SKM-1 treated with dmso at 0.1 percent for 144 hours (cell line): Measurements from ENCODE around the gene KRTAP10-4.
"Not testable (repeated sequence)": the region's sequence is repeated elsewhere in the genome, so short reads cannot be mapped to it uniquely, and the experiment has no call there.

ENCODE experiments used
- DNase-seq: peaks from one replicate; lab custom pipeline; 2025; ENCODE audit not compliant: unreplicated experiment; lab: John Stamatoyannopoulos, UW

KRTAP10-4 gene

GRCh38 chr21:44578371-44579055 is 5.0 kb downstream of the KRTAP10-4 start:
- no peak for DNase-seq

- DNase-seq = no peak
These were observed 5.7 kb downstream of the KRTAP10-4 start for GRCh38 chr21:44579056-44579832.

GRCh38 chr21:44579833-44580144 is 6.3 kb downstream of the KRTAP10-4 start:
- DNase-seq = no peak

GRCh38 chr21:44580231-44580821 is 6.8 kb downstream of the KRTAP10-4 start, which contains the start of gene KRTAP10-5:
Gene KRTAP10-5 (minus strand): TSS chr21:44580604. CDS start chr21:44580578, 26 bp downstream.
- DNase-seq = not testable (repeated sequence)

GRCh38 chr21:44581158-44581557 is 7.6 kb downstream of the KRTAP10-4 start:
- no peak for DNase-seq

GRCh38 chr21:44582055-44582454 is 8.5 kb downstream of the KRTAP10-4 start:
- peak; percentile 75 for DNase-seq

GRCh38 chr21:44583089-44583799 is 9.7 kb downstream of the KRTAP10-4 start:
- no peak for DNase-seq

GRCh38 chr21:44583800-44584147 is 10.2 kb downstream of the KRTAP10-4 start:
- no peak for DNase-seq

GRCh38 chr21:44585892-44586291 is 12.4 kb downstream of the KRTAP10-4 start:
- no peak for DNase-seq

- DNase-seq = no peak
These were observed 15.6 kb downstream of the KRTAP10-4 start for GRCh38 chr21:44589094-44589493.

GRCh38 chr21:44589586-44590305 is 16.2 kb downstream of the KRTAP10-4 start:
- no peak for DNase-seq

GRCh38 chr21:44590311-44590721 is 16.8 kb downstream of the KRTAP10-4 start:
- no peak for DNase-seq

- DNase-seq = not testable (repeated sequence)
These were observed 17.6 kb downstream of the KRTAP10-4 start for GRCh38 chr21:44590897-44591800.

GRCh38 chr21:44591801-44592130 is 18.2 kb downstream of the KRTAP10-4 start:
- not testable (repeated sequence) for DNase-seq

- DNase-seq = no peak
These were observed 19.1 kb downstream of the KRTAP10-4 start, which contains the start of gene KRTAP10-6 for GRCh38 chr21:44592446-44593311. Gene KRTAP10-6 (minus strand): TSS chr21:44592505. CDS start chr21:44592484, 21 bp downstream.

GRCh38 chr21:44593598-44594405 is 20.3 kb downstream of the KRTAP10-4 start:
- DNase-seq = no peak

GRCh38 chr21:44594406-44594916 is 20.9 kb downstream of the KRTAP10-4 start:
- no peak for DNase-seq

GRCh38 chr21:44595524-44595923 is 22.0 kb downstream of the KRTAP10-4 start:
- no peak for DNase-seq
